LoVo (cell line): Measurements from ENCODE around the gene POM121L12.

Experiments used
- DNase-seq: peaks from one replicate; pipeline ENCODE4 v3.0.0-alpha.2; 2016; ENCODE audit warnings: low spot score

Gene POM121L12

GRCh38 chr7:53035499-53036412 lies at the start of gene POM121L12:
TSS of gene POM121L12 (plus strand) at chr7:53035633. CDS start at chr7:53035672, 39 bp downstream.
- no peak for DNase-seq

GRCh38 chr7:52992001-52992400 lies 43.4 kb upstream of the POM121L12 start:
- DNase-seq: no peak

- no peak for DNase-seq
Observed at GRCh38 chr7:52992479-52993162, 42.8 kb upstream of the POM121L12 start.

GRCh38 chr7:52995676-52996075 lies 39.8 kb upstream of the POM121L12 start:
- DNase-seq: no peak

- no peak for DNase-seq
Observed at GRCh38 chr7:53001221-53001620, 34.2 kb upstream of the POM121L12 start.

- DNase-seq: no peak
Observed at GRCh38 chr7:53002389-53002788, 33.0 kb upstream of the POM121L12 start.

- no peak for DNase-seq
Observed at GRCh38 chr7:53003653-53004445, 31.6 kb upstream of the POM121L12 start.

- no peak for DNase-seq
Observed at GRCh38 chr7:53013925-53014324, 21.5 kb upstream of the POM121L12 start.

- DNase-seq: no peak
Observed at GRCh38 chr7:53015463-53015862, 20.0 kb upstream of the POM121L12 start.

GRCh38 chr7:53022893-53023292 lies 12.5 kb upstream of the POM121L12 start:
- DNase-seq: no peak

GRCh38 chr7:53048638-53049037 lies 13.2 kb downstream of the POM121L12 start:
- no peak for DNase-seq

GRCh38 chr7:53050433-53050832 lies 15.0 kb downstream of the POM121L12 start:
- DNase-seq: no peak

- DNase-seq: no peak
Observed at GRCh38 chr7:53059591-53059990, 24.2 kb downstream of the POM121L12 start.

- no peak for DNase-seq
Observed at GRCh38 chr7:53060066-53060465, 24.6 kb downstream of the POM121L12 start.

GRCh38 chr7:53062796-53063195 lies 27.4 kb downstream of the POM121L12 start:
- DNase-seq: no peak

- DNase-seq: no peak
Observed at GRCh38 chr7:53068673-53069072, 33.2 kb downstream of the POM121L12 start.

- no peak for DNase-seq
Observed at GRCh38 chr7:53070883-53071282, 35.5 kb downstream of the POM121L12 start.
